Measurements from ENCODE around the gene KDM4B. TPM values are rescaled to one million over a fixed set of nuclear protein-coding genes. Genes with fewer than 3 reads are reported as not detected.

The KDM4B gene
- total RNA-seq, 1 experiment from 2014 or later, result 35.9 TPM

GRCh38 chr19:5104871-5105351, 136.0 kb downstream of the KDM4B start:
- Histone ChIP-seq H3K4me1 (ENCODE audit: control insufficient read depth in 1 of 2, insufficient read depth in 2 of 2, low read length in 2 of 2) (no peaks in the 10 kb centered on the region), H3K4me3 (replicated peaks in 1 of 2; ENCODE audit: low read depth in 1 of 2, low read length in 2 of 2) (no peak overlapping the region), H3K4me2 (ENCODE audit: low read length) (no peak overlapping the region), H2AFZ (ENCODE audit: low read depth, low read length, poor library complexity, severe bottlenecking) (no peak overlapping the region), H3K9me2 (ENCODE audit: insufficient read depth) (no peaks in the 10 kb centered on the region), H4K20me1 (ENCODE audit: insufficient read depth) (no peaks in the 10 kb centered on the region), H3K79me2 (ENCODE audit: insufficient read depth, low read length) (no peaks in the 10 kb centered on the region), H3K27me3 (ENCODE audit: insufficient read depth, low read length) (no peaks in the 10 kb centered on the region), H3K9ac (ENCODE audit: low read length) (no peak overlapping the region), H3K9me3 (ENCODE audit: control insufficient read depth in 1 of 2, insufficient read depth in 1 of 2, low read depth in 1 of 2, low read length in 2 of 2) (peaks cover 2 to 6% of the 10 kb centered on the region in 2 experiments; a peak in 2 of 4 replicates), H3K36me3 (ENCODE audit: control insufficient read depth in 1 of 2, insufficient read depth in 2 of 2, low read length in 2 of 2) (no peaks in the 10 kb centered on the region), H3K27ac (ENCODE audit: low read depth, low read length) (no peak overlapping the region)
- DNase-seq (ENCODE audit: low read depth, low spot score) (no peak), ATAC-seq (no peak)
- RAD21 ChIA-PET (ENCODE audit: low non-redundant PET in 1 of 2, low total read pairs in 2 of 2, uncharacterized antibody in 2 of 2, unreplicated experiment in 2 of 2), result no interaction called here
- CTCF ChIA-PET, result no interaction called here
- POLR2A ChIA-PET, result no interaction called here
- intact Hi-C loops (cut with micrococcal nuclease), result no loop called here
- BruUV-seq (replicated peaks), result no TSS peak
- TF ChIP-seq TCF7L2 (IDR thresholded peaks at IDR 0.05; ENCODE audit: borderline replicate concordance, extremely low read depth, insufficient read depth, insufficient read length), result no peak
- no peak for TF ChIP-seq YY1 (IDR thresholded peaks at IDR 0.05; ENCODE audit: extremely low read depth, insufficient replicate concordance, low read depth, low read length)

GRCh38 chr19:5106191-5106726, 137.3 kb downstream of the KDM4B start:
- Histone ChIP-seq H3K27ac (ENCODE audit: low read depth, low read length) (no peak overlapping the region), H3K79me2 (ENCODE audit: insufficient read depth, low read length) (no peaks in the 10 kb centered on the region), H4K20me1 (ENCODE audit: insufficient read depth) (no peaks in the 10 kb centered on the region), H3K9me2 (ENCODE audit: insufficient read depth) (no peaks in the 10 kb centered on the region), H3K9ac (ENCODE audit: low read length) (no peak overlapping the region), H2AFZ (ENCODE audit: low read depth, low read length, poor library complexity, severe bottlenecking) (no peak overlapping the region), H3K4me3 (replicated peaks in 1 of 2; ENCODE audit: low read depth in 1 of 2, low read length in 2 of 2) (no peak overlapping the region), H3K36me3 (ENCODE audit: control insufficient read depth in 1 of 2, insufficient read depth in 2 of 2, low read length in 2 of 2) (no peaks in the 10 kb centered on the region), H3K27me3 (ENCODE audit: insufficient read depth, low read length) (no peaks in the 10 kb centered on the region), H3K4me1 (ENCODE audit: control insufficient read depth in 1 of 2, insufficient read depth in 2 of 2, low read length in 2 of 2) (no peaks in the 10 kb centered on the region), H3K4me2 (ENCODE audit: low read length) (no peak overlapping the region), H3K9me3 (ENCODE audit: control insufficient read depth in 1 of 2, insufficient read depth in 1 of 2, low read depth in 1 of 2, low read length in 2 of 2) (no peaks in the 10 kb centered on the region)
- ATAC-seq (no peak), DNase-seq (ENCODE audit: low read depth, low spot score) (no peak)
- ChIA-PET CTCF (no interaction called here), RAD21 (ENCODE audit: low non-redundant PET in 1 of 2, low total read pairs in 2 of 2, uncharacterized antibody in 2 of 2, unreplicated experiment in 2 of 2) (no interaction called here), POLR2A (no interaction called here)
- intact Hi-C loops (cut with micrococcal nuclease), result no loop called here
- BruUV-seq (replicated peaks), result no TSS peak
- TF ChIP-seq SRF (IDR thresholded peaks at IDR 0.05; ENCODE audit: low read depth) (no peak), JUND (IDR thresholded peaks at IDR 0.05) (no peak)

All from HCT116 (cell line).